Upper lobe of left lung (tissue), 4 donors: ENCODE measurements around the gene RNLS.

Source experiments
- POLR2A ChIP-seq, 4 donors: fragments of 450-650 bp; IDR thresholded peaks; one replicate each; pipeline ENCODE4 v1.5.1; 2016 to 2017; ENCODE audit warnings: antibody characterized with exemption in 4 of 4, mild to moderate bottlenecking in 2 of 4
- TF ChIP-seq, protein P1 (sequence below), 6 experiments: fragments of 450-650 bp in 4 of 6; fragments of 200-600 bp in 2 of 6; sonication (generic) in 2 of 6; IDR thresholded peaks; one replicate each; pipeline ENCODE4 v1.5.1; 2016 to 2019; ENCODE audit warnings: antibody characterized with exemption in 6 of 6

DNA sequence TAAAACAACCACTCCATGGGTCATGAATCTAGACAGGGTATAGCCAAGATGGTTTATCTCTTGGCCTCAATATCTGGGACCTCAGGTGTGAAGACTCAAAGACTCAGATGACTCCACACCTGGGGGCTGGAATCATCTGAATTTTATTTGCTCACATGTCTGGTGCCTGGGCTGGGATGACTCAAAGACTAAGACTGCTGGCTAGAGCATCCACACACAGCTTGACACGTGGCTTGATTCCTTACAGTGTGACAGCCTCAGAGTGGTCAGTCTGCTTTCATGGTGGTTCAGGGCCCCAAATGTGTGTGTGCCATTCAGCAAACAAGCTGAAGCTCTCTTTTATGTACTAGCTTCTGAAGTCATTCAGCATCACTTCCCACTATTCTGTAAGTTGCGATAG is 333.7 kb downstream of the RNLS start:
- TF ChIP-seq, protein P1, sequence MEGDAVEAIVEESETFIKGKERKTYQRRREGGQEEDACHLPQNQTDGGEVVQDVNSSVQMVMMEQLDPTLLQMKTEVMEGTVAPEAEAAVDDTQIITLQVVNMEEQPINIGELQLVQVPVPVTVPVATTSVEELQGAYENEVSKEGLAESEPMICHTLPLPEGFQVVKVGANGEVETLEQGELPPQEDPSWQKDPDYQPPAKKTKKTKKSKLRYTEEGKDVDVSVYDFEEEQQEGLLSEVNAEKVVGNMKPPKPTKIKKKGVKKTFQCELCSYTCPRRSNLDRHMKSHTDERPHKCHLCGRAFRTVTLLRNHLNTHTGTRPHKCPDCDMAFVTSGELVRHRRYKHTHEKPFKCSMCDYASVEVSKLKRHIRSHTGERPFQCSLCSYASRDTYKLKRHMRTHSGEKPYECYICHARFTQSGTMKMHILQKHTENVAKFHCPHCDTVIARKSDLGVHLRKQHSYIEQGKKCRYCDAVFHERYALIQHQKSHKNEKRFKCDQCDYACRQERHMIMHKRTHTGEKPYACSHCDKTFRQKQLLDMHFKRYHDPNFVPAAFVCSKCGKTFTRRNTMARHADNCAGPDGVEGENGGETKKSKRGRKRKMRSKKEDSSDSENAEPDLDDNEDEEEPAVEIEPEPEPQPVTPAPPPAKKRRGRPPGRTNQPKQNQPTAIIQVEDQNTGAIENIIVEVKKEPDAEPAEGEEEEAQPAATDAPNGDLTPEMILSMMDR (IDR thresholded peaks at IDR 0.05) = no peak
- no peak for TF ChIP-seq POLR2A (IDR thresholded peaks at IDR 0.05)
